Keratinocyte (primary cell): ENCODE results near the gene FMNL2.

ENCODE experiments used
- EZH2 ChIP-seq: IDR thresholded peaks from one replicate; pipeline ENCODE4 v1.6.1; 2012; ENCODE audit warnings: inconsistent platforms, mild to moderate bottlenecking, low read length, moderate library complexity
- TF ChIP-seq, protein P1 (sequence below), 3 experiments: IDR thresholded peaks in 1 of 3; conservative IDR thresholded peaks in 1 of 3; optimal IDR thresholded peaks in 1 of 3; 2 replicates in 2 of 3; 3 replicates in 1 of 3; pipeline versions ENCODE3 to v1.5.1; 2011; ENCODE audit warnings: low read length in 3 of 3, mild to moderate bottlenecking in 3 of 3, moderate library complexity in 2 of 3, control low read depth in 1 of 3, inconsistent platforms in 1 of 3; ENCODE audit not compliant: insufficient read depth in 2 of 3; ENCODE audit errors: extremely low read depth in 1 of 3

DNA sequence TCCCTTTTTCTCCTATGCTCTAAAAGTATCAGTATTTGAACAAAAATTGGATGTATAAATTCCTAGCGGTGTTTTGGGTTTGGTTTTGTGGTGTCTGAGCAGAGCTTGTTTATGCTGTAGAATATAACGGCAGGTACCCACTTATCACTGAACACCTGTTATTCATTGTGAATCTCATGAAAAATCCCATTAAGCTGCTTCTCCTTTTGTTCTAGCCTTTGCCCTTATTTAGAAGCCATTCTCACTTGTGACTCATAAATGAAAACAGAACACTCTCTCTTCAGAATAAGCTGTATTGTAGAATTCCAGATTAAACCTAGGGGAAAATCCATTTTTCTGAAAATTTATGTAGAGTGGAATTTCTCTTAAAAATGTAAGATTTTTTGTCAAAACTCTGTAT is 278.3 kb downstream of the FMNL2 start:
- TF ChIP-seq, protein P1, sequence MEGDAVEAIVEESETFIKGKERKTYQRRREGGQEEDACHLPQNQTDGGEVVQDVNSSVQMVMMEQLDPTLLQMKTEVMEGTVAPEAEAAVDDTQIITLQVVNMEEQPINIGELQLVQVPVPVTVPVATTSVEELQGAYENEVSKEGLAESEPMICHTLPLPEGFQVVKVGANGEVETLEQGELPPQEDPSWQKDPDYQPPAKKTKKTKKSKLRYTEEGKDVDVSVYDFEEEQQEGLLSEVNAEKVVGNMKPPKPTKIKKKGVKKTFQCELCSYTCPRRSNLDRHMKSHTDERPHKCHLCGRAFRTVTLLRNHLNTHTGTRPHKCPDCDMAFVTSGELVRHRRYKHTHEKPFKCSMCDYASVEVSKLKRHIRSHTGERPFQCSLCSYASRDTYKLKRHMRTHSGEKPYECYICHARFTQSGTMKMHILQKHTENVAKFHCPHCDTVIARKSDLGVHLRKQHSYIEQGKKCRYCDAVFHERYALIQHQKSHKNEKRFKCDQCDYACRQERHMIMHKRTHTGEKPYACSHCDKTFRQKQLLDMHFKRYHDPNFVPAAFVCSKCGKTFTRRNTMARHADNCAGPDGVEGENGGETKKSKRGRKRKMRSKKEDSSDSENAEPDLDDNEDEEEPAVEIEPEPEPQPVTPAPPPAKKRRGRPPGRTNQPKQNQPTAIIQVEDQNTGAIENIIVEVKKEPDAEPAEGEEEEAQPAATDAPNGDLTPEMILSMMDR (optimal IDR thresholded peaks at IDR 0.05 in 1 of 3, IDR thresholded peaks at IDR 0.05 in 1 of 3, conservative IDR thresholded peaks at IDR 0.05 in 1 of 3; ENCODE audit: extremely low read depth in 1 of 3, insufficient read depth in 2 of 3, low read length in 3 of 3) = no peak
- TF ChIP-seq EZH2 = no peak
